ENCODE data around the gene ZNF502.

Gene ZNF502

GRCh38 chr3:44678480-44679116, 33.9 kb upstream of the ZNF502 start:
- TF ChIP-seq ZNF785 (tag by site-specific recombination; IDR thresholded peaks at IDR 0.05): no peak
- TF ChIP-seq ZNF23 (tag by site-specific recombination; IDR thresholded peaks at IDR 0.05; ENCODE audit: borderline replicate concordance): no peak
- TF ChIP-seq ZNF530 (tag by site-specific recombination; IDR thresholded peaks at IDR 0.05; ENCODE audit: low read depth): no peak
- TF ChIP-seq ZNF654 (tag by site-specific recombination; IDR thresholded peaks at IDR 0.05; ENCODE audit: low read depth): no peak
- TF ChIP-seq ZBTB20 (tag by site-specific recombination; IDR thresholded peaks at IDR 0.05): no peak
- no peak for TF ChIP-seq ZBTB10 (tag by site-specific recombination; IDR thresholded peaks at IDR 0.05)
- TF ChIP-seq ZIC2 (tag by site-specific recombination; IDR thresholded peaks at IDR 0.05): no peak
- TF ChIP-seq ZNF513 (tag by site-specific recombination; IDR thresholded peaks at IDR 0.05): no peak
- no peak for TF ChIP-seq ZNF148 (tag by site-specific recombination; IDR thresholded peaks at IDR 0.05; ENCODE audit: borderline replicate concordance)
- no peak for TF ChIP-seq ZNF558 (tag by site-specific recombination; IDR thresholded peaks at IDR 0.05)
- no peak for TF ChIP-seq ZSCAN30 (tag by site-specific recombination; IDR thresholded peaks at IDR 0.05)
- TF ChIP-seq ZNF146 (tag by site-specific recombination; IDR thresholded peaks at IDR 0.05): no peak
- no peak for TF ChIP-seq ZNF433 (tag by site-specific recombination; IDR thresholded peaks at IDR 0.05; ENCODE audit: low read depth)
- TF ChIP-seq ZNF184 (tag by site-specific recombination; IDR thresholded peaks at IDR 0.05): no peak
- no peak for TF ChIP-seq HIC1 (tag by site-specific recombination; IDR thresholded peaks at IDR 0.05)
- no peak for TF ChIP-seq ZNF585B (tag by site-specific recombination; IDR thresholded peaks at IDR 0.05)
- TF ChIP-seq ZNF239 (tag by site-specific recombination; IDR thresholded peaks at IDR 0.05): no peak
- no peak for TF ChIP-seq YY2 (tag by site-specific recombination; IDR thresholded peaks at IDR 0.05)
- Histone ChIP-seq H3K36me3 (ENCODE audit: control insufficient read depth in 2 of 2, insufficient read depth in 1 of 2, low read length in 2 of 2) (no peaks in the 10 kb centered on the region), H3K27ac (ENCODE audit: extremely low read depth, low read depth, low read length) (no peak overlapping the region), H3K9me3 (ENCODE audit: control insufficient read depth, insufficient read depth, low read depth, low read length) (no peaks in the 10 kb centered on the region), H3K4me1 (ENCODE audit: control insufficient read depth, insufficient read depth, low read length) (no peaks in the 10 kb centered on the region), H3K4me3 (ENCODE audit: low read depth, low read length) (no peak overlapping the region)
- CTCF ChIA-PET: no interaction called here
- POLR2A ChIA-PET: no interaction called here
